Kidney glomerular epithelial cell (primary cell): ENCODE measurements around the gene NELFCD.
"Not testable (repeated sequence)": the region's sequence is repeated elsewhere in the genome, so short reads cannot be mapped to it uniquely, and the experiment has no call there.

Source experiments
- DNase-seq: peaks from one replicate; lab custom pipeline; 2025; lab: John Stamatoyannopoulos, UW

Gene NELFCD

DNA sequence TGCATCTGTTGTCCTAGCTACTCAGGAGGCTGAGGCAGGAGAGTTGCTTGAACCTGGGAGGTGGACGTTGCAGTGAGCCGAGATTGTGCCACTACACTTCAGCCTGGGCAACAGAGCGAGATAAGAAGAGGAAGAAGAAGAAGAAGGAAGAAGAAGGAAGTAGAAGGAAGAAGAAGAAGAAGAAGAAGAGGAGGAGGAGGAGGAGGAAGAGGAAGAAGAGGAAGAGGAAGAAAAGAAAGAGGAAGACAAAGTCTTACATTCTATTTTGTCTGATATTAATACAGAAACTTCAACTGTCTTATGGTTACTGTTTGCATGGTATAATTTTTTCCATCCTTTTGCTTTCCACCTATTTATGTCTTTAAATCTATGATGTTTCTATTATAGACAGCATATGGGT lies 7.2 kb upstream of the NELFCD start:
- DNase-seq: no peak

DNA sequence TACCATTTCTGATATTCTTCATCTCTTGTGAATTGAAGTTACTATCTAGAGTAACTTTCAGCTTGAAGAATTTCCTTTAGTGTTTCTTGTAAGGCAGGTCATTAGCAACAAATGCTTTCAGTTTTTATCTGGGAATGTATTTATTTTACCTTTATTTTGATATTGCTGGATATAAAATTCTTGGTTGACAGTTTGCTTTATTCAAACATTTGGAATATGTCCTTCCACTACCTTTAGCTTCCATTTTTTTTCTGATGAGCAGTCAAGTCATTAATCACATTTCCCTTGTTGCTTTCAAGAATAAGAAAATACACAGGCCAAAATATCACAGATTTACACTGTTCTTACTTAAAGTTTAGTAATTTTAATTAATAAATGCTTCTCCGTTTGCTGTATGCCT lies 5.7 kb upstream of the NELFCD start:
- DNase-seq: no peak

DNA sequence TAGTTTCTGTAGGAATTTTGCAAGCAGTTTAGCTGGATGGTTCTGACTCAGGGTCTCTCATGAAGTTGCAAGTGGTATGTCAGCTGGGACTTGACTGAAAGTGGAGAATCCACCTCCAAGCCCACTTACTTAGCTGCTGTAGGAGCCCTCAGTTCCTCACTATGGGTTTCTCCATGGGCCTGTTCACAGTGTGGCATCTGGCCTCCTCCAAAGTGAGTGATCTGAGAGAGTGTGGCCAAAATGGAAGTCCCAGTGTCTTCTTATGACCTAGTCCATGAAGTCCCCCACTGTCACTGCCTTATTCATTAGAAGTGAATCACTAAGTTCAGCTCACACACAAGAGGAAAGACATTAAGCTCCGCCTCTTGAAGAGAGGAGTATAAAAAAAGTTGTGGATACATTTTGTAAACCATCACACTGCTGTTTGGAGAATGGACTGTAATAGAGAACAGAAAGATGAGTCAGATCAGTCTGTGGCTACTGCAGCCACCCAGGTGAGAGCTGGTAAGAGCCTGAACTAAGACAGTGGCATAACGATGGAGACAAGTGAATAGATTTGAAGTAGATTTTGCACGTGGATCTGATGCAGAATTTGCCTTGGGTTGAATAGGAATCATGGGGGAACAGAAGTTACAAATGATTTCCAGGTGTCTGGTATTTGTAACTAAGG lies 4.9 kb upstream of the NELFCD start:
- DNase-seq: no peak

DNA sequence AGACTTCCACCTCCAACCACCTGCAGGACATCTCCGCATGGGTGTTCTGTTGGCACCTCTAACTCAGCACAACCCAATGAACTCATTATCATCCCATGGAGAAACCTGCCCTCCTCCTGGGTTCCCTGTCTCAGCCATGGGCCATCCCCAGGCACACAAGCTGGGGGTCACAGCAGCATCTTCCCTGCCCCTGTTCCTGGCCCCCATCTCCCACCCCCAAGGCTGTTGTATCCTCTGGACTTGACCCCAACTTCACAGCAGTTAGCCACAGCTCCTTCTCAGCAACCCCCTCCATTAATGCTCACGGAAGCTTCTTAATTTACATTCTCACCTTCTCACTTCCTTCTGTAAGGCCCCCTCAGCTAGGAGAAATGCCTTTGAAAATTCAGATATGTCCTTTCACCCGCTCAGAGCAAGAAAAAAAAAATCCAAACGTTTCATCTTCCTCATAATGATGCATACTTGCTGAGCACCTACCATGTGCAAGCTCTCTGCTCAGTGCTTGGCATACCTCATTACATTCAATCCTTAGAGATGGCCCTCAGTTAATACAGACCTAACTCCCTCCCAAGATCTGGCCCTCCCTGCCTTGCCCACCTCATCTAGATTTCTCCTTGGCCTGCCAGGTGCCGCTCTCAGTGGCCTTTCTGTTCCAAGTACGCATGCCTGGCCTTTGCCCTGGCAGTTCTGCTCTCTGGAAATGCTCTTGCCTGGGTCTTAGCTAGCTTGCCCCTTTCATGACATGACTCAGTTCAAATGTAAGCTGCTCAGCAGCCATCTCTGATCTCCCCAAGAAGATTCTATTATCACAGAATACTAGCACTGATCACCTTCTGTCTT lies 2.5 kb upstream of the NELFCD start:
- DNase-seq: no peak

DNA sequence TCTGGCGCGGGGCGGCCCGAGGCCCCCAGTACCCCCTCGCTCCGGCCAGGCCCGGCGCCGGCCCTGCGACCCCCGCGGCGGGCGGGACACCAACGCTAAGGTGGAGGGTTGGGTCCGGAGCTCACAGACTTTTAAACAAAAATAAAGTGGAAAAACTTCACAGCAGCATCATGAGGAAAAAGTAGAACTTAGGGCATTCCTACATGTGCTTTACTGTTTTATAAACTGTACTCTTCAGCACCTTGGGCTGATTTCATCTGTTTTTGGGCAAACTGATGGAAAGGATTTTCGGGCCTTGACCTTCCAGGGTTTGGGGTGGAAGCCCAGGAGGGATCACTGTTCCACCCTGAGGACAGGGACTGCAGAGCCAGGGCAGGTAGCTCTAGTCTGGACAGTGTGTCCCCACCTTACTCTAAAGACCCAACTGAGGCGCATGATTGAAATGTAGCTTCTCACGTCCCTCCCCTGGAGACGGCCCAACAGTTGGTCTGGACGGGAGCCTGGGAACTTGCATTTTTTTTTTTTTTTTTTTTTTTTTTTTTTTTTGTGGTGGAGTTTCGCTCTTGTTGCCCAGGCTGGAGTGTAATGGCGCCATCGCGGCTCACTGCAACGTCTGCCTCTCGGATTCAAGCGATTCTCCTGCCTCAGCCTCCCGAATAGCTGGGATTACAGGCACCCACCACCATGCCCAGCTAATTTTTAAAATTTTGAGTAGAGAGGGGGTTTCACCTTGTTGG lies 740 bp downstream of the NELFCD start:
- DNase-seq: no peak

DNA sequence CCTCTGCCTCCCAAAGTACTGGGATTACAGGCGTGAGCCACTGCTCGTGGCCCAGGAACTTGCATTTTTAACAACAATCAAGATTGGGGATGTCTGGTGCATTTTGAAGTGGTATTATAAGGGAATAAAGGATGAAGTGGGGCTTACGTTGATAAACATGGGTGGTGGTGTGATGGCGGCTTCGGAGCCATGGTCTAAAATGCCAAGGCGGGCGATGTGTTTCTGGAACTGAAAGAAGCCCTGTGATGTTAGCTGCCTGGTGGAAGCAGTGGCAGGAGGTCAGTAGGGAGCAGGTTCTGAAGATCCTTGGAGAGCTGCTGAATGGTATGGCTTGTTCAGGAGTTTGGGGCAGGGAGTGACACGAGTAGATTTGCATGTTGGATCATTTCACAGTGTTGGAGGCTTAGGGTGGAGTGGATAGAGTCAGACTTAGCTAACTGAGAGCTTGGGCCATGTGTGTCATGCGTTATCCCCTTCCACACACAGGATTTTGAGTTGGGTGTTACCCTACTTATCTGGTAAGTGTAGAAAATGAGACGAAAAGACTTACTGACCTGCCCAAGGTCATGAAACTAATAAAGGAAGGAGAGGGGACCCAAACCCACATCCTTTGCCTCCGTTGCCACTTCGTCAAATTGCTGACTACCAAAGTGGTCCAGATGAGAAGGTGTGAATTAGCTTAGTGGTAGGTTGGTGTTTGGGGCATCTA lies 1.5 kb downstream of the NELFCD start:
- DNase-seq: no peak

DNA sequence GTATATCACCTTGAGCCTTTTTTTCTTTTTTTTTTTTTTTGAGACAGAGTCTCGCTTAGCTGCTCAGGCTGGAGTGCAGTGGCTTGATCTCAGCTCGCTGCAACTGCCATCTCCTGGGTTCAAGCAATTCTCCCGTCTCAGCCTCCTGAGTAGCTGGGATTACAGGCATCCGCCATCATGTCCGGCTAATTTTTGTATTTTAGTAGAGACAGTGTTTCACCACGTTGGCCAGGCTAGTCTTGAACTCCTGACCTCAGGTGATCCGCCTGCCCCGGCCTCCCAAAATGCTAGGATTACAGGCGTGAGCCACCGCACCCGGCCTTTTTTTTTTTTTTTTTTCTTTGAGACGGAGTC lies 2.0 kb downstream of the NELFCD start:
- not testable (repeated sequence) for DNase-seq

DNA sequence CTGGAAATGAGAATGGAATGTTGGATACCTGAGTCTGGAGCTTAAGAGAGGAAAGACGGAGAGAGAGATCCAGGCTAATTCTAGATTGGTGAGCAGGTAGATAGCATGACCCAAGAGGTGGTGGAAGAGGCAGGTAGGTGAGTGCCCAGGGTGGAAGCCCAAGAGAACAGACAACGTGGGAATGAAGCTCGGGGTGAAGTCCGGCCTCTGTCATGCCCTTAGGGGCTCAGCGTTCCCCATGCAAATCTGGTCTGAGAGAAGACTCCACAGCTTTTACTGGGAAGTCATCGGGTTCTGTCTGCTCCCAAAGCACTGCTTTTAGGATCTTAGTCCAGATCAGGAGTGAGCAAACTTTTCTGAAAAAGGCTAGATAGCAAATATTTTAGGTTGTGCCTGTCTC lies 3.6 kb downstream of the NELFCD start:
- DNase-seq: no peak

DNA sequence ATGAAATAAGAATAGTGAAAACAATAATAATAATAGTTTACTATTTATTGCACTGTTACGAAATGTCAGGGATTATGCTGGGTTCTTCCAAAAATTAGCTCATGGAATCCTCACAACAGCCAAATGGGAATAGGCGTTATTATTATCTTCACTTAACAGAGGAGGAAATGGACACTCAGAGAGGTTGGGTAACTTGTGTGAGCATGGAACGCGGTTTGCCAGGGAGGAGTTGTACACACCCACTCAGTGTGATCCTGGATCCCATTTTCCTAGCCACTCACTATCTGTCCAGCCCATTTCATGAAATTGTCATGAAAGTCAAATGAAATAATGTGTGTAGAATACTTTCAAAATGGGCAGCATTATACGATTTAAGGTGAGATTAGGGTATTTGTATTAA lies 4.6 kb downstream of the NELFCD start:
- DNase-seq: no peak

DNA sequence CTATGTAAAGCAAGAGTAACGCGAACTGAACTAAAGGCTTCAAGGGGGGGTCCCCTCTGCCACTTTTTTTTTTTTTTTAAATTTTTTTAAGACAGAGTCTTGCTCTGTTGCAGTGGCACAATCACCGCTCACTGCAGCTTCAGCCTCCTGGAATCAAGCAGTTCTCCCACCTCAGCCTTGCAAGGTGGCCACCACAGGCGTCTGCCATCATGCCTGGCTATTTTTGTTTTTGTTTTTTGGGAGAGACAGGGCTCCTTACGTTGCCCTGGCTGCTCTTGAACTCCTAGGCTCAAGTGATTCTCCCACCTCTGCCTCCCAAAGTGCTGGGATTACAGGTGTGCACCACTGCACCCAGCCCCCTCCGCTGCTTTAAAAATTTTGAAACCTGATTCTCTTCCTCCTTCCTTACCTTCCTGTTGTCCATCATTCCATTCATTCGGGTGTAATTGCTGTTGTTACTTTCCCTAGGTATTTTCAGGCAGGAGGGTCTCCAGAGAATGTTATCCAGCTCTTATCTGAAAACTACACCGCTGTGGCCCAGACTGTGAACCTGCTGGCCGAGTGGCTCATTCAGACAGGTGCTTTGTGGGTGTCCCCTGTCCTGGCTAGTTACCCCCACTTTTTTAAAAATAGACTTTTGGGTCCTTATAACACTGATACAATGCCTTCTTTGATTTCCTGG lies 5.4 kb downstream of the NELFCD start:
- no peak for DNase-seq

DNA sequence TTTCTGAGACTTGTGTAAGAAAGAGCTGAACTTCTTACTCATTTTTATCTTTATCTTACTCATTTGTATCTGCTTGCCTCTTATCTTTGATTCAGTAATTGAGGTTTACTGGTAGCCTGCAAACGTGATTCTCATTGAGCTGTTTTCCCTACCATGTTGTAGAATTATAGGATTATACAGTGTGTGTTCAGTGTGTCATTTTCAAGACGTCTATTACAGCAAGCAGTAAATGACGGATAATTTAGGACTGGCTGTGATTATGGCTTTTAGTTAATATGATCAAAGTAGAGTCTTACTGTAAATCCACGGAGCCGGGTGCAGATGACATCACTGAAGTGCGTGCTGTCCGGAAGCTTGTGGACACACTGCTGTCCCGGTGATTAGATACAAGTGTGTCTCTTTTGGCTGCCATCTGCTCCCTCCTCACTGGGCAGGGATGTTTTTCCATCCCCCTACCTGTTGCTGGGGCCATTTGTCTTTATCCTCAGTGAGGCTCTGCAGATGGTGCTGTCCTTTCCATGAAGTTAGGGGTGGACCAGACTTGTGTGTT lies 6.0 kb downstream of the NELFCD start:
- no peak for DNase-seq

DNA sequence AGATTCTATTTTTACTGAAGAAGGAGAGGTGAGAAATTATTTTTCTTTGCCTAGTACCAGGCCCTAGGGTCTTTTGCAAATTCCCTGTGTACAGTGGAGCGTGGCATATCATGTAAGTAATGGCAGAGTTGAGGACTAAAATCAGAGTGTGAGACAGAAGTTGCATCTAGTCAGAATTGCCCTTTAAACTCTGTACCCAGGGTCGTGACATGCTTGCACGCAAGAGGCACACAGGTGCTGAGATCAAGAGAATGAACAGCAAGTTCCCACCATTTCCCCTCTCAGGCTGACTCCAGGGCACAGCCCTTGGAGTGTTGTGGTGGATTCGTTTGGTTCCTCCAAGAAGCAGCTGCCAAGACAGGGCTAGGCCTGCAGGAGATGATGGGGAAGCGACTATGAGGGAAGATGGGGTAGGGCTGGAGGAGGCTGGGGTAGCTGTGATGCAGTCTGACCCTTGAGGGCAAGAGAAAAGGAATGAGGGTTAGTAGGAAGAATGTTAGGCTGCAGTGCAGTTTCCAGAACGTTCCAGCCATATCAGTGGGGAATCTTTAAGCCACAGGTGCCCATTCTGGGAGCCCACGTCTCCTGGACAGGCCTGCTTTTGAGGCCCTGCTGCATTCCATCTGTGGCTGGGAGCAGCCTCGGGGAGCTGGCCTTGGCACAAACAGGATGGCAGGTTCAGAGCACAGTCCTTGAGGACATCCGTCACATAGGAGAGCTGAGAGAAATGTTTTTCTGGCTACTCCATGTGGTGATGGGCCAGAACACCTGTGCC lies 6.9 kb downstream of the NELFCD start:
- DNase-seq: no peak

DNA sequence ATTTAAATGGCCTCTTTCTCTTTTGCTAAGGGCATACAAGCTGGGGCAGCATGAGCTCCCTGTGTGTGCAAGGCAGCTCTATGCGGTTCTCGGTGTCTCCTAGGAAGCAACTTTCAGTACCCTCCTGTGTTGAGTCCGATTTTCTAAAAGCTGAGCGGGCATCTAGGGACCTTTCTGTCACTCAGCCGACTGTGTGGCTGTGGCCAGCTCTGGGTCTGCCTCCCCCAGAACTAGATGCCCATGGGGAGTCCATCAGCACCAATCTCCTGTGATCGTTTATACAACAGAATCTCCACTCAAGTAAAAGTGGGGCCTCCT lies 7.5 kb downstream of the NELFCD start:
- DNase-seq: no peak

DNA sequence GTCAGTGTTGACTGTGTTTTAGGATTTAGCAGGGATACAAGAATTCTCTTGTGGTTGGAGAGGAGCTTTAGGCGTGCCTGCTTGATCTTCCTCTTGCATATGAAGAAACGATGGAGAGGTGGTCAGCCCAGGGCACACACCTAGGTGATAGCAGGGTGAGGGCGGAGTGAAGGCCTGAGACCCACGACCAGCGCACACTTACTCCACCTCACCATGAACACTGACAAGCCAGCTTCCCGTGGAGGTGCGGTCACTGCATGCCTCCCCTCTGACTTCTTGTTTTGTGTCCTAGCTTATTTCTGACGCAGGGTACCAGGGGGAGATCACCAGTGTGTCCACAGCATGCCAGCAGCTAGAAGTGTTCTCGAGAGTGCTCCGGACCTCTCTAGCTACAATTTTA lies 8.1 kb downstream of the NELFCD start:
- DNase-seq: no peak

DNA sequence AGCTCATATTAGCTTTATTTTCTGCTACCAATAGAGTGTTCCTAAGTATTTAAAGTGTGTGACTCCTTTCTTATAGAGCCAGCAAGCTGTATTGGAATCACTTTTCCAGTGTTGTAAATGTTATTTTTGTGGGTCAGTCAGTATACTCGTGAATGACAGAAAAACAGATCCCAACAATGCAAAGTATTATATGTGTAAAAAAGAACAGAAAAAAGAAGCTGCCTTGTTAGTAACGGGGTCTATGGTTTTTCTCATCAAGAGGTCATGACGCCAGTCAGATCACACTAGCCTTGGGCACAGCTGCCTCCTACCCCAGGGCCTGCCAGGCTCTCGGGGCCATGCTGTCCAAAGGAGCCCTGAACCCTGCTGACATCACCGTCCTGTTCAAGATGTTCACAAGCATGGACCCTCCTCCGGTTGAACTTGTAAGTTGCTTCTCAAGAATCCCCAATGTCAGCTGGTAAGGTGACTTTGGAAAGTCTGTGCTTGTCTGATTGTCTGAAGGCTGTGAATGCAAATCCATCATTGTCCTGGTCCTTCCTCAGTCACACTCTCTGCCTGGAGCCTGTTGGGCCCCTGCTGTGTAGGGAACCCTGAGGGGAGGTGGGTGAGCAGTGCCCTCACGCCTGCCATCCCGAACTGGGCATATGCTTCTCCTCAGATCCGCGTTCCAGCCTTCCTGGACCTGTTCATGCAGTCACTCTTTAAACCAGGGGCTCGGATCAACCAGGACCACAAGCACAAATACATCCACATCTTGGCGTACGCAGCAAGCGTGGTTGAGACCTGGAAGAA lies 9.8 kb downstream of the NELFCD start:
- DNase-seq: no peak

DNA sequence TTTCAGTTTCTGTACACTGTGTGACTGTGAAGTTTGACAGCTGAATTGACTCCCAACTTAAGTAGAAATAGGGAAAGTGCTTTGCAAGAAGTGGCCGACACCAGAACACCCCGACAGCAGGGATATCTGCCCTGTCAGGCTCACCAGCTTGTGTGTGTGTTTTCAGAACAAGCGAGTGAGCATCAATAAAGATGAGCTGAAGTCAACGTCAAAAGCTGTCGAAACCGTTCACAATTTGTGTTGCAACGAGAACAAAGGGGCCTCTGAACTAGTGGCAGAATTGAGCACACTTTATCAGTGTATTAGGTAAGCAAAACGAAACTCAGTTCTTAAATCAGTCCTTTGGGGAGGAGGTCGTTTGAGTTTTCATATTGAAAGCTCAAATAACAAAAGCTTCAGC lies 10.7 kb downstream of the NELFCD start:
- no peak for DNase-seq

DNA sequence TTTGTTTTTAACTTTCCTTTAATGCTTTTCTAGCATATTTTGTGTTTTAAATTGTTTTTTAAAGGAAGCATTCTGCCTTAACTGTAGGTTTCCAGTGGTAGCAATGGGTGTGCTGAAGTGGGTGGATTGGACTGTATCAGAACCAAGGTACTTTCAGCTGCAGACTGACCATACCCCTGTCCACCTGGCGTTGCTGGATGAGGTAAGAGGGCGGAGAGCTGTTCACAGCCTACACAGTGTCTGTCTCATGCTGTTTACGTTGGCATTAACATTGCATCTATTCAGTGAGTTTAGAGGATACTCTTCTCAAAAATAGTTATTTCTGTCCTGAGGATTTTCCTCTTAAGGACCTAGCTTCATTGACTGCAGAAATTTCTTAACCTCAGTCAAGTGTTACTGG lies 11.9 kb downstream of the NELFCD start:
- DNase-seq: no peak

DNA sequence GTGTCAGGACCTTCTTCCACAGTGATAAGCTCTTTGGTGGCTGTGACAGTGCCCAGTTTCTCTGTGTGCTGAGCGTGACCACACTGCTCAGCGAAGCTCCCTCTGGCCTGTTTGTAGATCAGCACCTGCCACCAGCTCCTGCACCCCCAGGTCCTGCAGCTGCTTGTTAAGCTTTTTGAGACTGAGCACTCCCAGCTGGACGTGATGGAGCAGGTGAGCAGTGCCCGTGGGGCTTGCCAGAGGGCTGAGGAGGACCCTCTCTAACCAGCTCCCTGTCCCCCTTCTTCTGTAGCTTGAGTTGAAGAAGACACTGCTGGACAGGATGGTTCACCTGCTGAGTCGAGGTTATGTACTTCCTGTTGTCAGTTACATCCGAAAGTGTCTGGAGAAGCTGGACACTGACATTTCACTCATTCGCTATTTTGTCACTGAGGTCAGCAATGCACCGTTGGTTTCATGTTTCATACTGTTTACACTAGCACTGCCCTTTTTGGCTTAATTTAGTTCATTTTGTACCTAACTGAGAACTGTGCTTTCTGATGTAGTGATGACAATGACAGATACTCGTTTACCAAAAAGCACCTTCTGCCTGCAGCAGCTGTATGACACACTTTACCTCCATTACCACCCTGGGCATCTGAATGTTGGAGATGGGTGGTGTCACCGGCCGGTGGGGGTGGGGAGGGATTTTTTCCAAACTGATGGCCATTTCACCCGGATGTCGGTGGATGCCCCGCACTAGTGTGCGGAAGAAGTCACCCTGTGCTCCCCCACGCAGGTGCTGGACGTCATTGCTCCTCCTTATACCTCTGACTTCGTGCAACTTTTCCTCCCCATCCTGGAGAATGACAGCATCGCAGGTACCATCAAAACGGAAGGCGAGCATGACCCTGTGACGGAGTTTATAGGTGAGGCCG lies 12.5 kb downstream of the NELFCD start:
- DNase-seq: no peak
